K562 (cell line): ENCODE data around the gene KRT76.

Experiments
- BCL6 ChIP-seq: fragments of 250-450 bp; sonication (Bioruptor Pico); IDR thresholded peaks from 2 replicates; pipeline ENCODE4 v1.4.0; 2020
- CBFA2T3 ChIP-seq: fragments of 450-650 bp; IDR thresholded peaks from 2 replicates; pipeline ENCODE4 v1.6.1; 2017
- CBFB ChIP-seq: sonication (generic); formaldehyde crosslinking; IDR thresholded peaks from 2 replicates; pipeline ENCODE4 v1.4.0; 2020; ENCODE audit warnings: mild to moderate bottlenecking, missing genetic modification reagents
- CEBPZ ChIP-seq: fragments of 150-350 bp; IDR thresholded peaks from 2 replicates; pipeline ENCODE4 v1.6.1; 2014; ENCODE audit warnings: low read depth, mild to moderate bottlenecking, low read length, borderline replicate concordance
- COPS2 ChIP-seq: fragments of 450-650 bp; conservative IDR thresholded peaks from 2 replicates; pipeline ENCODE4 v1.6.1; 2016; ENCODE audit warnings: mild to moderate bottlenecking, moderate library complexity
- CREM ChIP-seq: IDR thresholded peaks from 2 replicates; pipeline ENCODE4 v1.6.1; 2014; ENCODE audit warnings: antibody characterized with exemption, low read depth
- CTCF ChIP-seq, 3 experiments: IDR thresholded peaks in 2 of 3; conservative IDR thresholded peaks in 1 of 3; 2 replicates each; pipeline ENCODE4 v1.5.1; 2011 to 2012; ENCODE audit warnings: low read length in 3 of 3, mild to moderate bottlenecking in 3 of 3, control low read depth in 2 of 3, improper control_type of control experiment in 1 of 3, inconsistent platforms in 1 of 3, low read depth in 1 of 3, mixed read lengths in 1 of 3, moderate library complexity in 1 of 3; ENCODE audit not compliant: insufficient read depth in 2 of 3
- EZH2 ChIP-seq: IDR thresholded peaks from 2 replicates; pipeline ENCODE4 v1.6.1; 2012; ENCODE audit warnings: low read depth, mild to moderate bottlenecking, inconsistent platforms, low read length, borderline replicate concordance
- FOXK1 ChIP-seq: sonication (generic); formaldehyde crosslinking; IDR thresholded peaks from 2 replicates; pipeline ENCODE4 v1.8.0; 2022; ENCODE audit warnings: missing genetic modification reagents, mild to moderate bottlenecking, borderline replicate concordance
- MLX ChIP-seq, 2 experiments: fragments of 450-650 bp in 1 of 2; sonication (generic) in 1 of 2; formaldehyde crosslinking; conservative IDR thresholded peaks; 2 replicates each; pipeline versions ENCODE4 v1.4.0 to v1.8.1; 2020 to 2022; ENCODE audit warnings: mild to moderate bottlenecking in 1 of 2, missing genetic modification reagents in 1 of 2
- TEAD2 ChIP-seq: fragments of 450-650 bp; IDR thresholded peaks from 2 replicates; pipeline ENCODE4 v1.6.1; 2016; ENCODE audit warnings: missing genetic modification characterization, control low read depth, missing compliant biosample characterization
- ZNF140 ChIP-seq: fragments of 250-450 bp; sonication (Bioruptor Pico); IDR thresholded peaks from 2 replicates; pipeline ENCODE4 v1.8.0; 2021; ENCODE audit warnings: moderate library complexity, mild to moderate bottlenecking, inconsistent platforms

GRCh38 chr12:52806821-52807543, 29.8 kb upstream of the KRT76 start:
- TF ChIP-seq CBFA2T3 (no peak), CTCF (IDR thresholded peaks at IDR 0.05 in 2 of 3, conservative IDR thresholded peaks at IDR 0.05 in 1 of 3; ENCODE audit: insufficient read depth in 2 of 3, low read depth in 1 of 3, low read length in 3 of 3) (no peak), ZNF140 (no peak), CREM (no peak), MLX (CRISPR knock-in tag; conservative IDR thresholded peaks at IDR 0.05) (no peak), FOXK1 (no peak), COPS2 (no peak), TEAD2 (tag) (no peak), CBFB (CRISPR knock-in tag) (no peak), BCL6 (no peak), EZH2 (no peak), CEBPZ (no peak)
